Stimulated activated CD8-positive, alpha-beta memory T cell treated with anti-CD3 and anti-CD28 coated beads, Interleukin-15, amount 100 ng/mL, for 1 hour (primary cell): ENCODE measurements around the gene DCXR.

Source experiments
- DNase-seq: peaks from one replicate; pipeline ENCODE4 v3.0.0-alpha.2; 2020; ENCODE audit warnings: low read depth

Gene DCXR

GRCh38 chr17:82072827-82073226, 35.3 kb upstream of the DCXR start:
- DNase-seq: no peak

- no peak for DNase-seq
Observed at GRCh38 chr17:82070611-82071010, 33.1 kb upstream of the DCXR start.

- peak; percentile 31 for DNase-seq
Observed at GRCh38 chr17:82065638-82066303, 28.3 kb upstream of the DCXR start, which contains the start of gene DUS1L. TSS of gene DUS1L (minus strand) at chr17:82065804. CDS start at chr17:82065059, 745 bp downstream.

GRCh38 chr17:82065193-82065637, 27.7 kb upstream of the DCXR start:
- no peak for DNase-seq

GRCh38 chr17:82064433-82065192, 27.1 kb upstream of the DCXR start:
- DNase-seq: no peak

- DNase-seq: no peak
Observed at GRCh38 chr17:82063424-82064415, 26.2 kb upstream of the DCXR start.

GRCh38 chr17:82062984-82063368, 25.5 kb upstream of the DCXR start:
- no peak for DNase-seq

GRCh38 chr17:82062076-82062983, 24.8 kb upstream of the DCXR start:
- DNase-seq: no peak

- no peak for DNase-seq
Observed at GRCh38 chr17:82061047-82061925, 23.8 kb upstream of the DCXR start.

GRCh38 chr17:82060614-82061013, 23.1 kb upstream of the DCXR start:
- DNase-seq: no peak

- no peak for DNase-seq
Observed at GRCh38 chr17:82060001-82060380, 22.5 kb upstream of the DCXR start.

GRCh38 chr17:82059272-82060000, 21.9 kb upstream of the DCXR start:
- no peak for DNase-seq

- no peak for DNase-seq
Observed at GRCh38 chr17:82058855-82059249, 21.4 kb upstream of the DCXR start.

GRCh38 chr17:82058230-82058854, 20.8 kb upstream of the DCXR start:
- no peak for DNase-seq

- no peak for DNase-seq
Observed at GRCh38 chr17:82056729-82057621, 19.5 kb upstream of the DCXR start.

- DNase-seq: no peak
Observed at GRCh38 chr17:82055965-82056728, 18.6 kb upstream of the DCXR start.
